Islet precursor cell (in vitro differentiated cells): ENCODE data around the gene PRKCE.

Experiments used
- DNase-seq: peaks from one replicate; pipeline ENCODE4 v3.0.0-alpha.2; 2018

The PRKCE gene

GRCh38 chr2:45919711-45920111 lies 268.2 kb downstream of the PRKCE start:
- DNase-seq, result no peak

- no peak for DNase-seq
Observed at GRCh38 chr2:45921921-45922320, 270.4 kb downstream of the PRKCE start.

GRCh38 chr2:45922577-45922988 lies 271.1 kb downstream of the PRKCE start:
- no peak for DNase-seq

- no peak for DNase-seq
Observed at GRCh38 chr2:45923701-45924100, 272.2 kb downstream of the PRKCE start.

- no peak for DNase-seq
Observed at GRCh38 chr2:45925026-45925425, 273.6 kb downstream of the PRKCE start.

GRCh38 chr2:45925636-45926366 lies 274.3 kb downstream of the PRKCE start:
- DNase-seq, result no peak

- DNase-seq, result no peak
Observed at GRCh38 chr2:45928946-45929345, 277.5 kb downstream of the PRKCE start.

GRCh38 chr2:45929674-45930395 lies 278.4 kb downstream of the PRKCE start:
- peak; percentile 14 for DNase-seq

GRCh38 chr2:45930396-45930792 lies 278.9 kb downstream of the PRKCE start:
- peak; percentile 92 for DNase-seq

GRCh38 chr2:45932278-45932975 lies 281.0 kb downstream of the PRKCE start:
- no peak for DNase-seq

GRCh38 chr2:45935791-45936622 lies 284.5 kb downstream of the PRKCE start:
- DNase-seq, result peak; percentile 92

- DNase-seq, result no peak
Observed at GRCh38 chr2:45936623-45936979, 285.1 kb downstream of the PRKCE start.

GRCh38 chr2:45937990-45938389 lies 286.5 kb downstream of the PRKCE start:
- DNase-seq, result peak; percentile 19

- peak; percentile 95 for DNase-seq
Observed at GRCh38 chr2:45938649-45939511, 287.4 kb downstream of the PRKCE start.

GRCh38 chr2:45941531-45942236 lies 290.2 kb downstream of the PRKCE start:
- peak; percentile 19 for DNase-seq

GRCh38 chr2:45942237-45942738 lies 290.8 kb downstream of the PRKCE start:
- peak; percentile 26 for DNase-seq

- DNase-seq, result peak; percentile 54
Observed at GRCh38 chr2:45943219-45944044, 292.0 kb downstream of the PRKCE start.

- peak; percentile 85 for DNase-seq
Observed at GRCh38 chr2:45944074-45944473, 292.6 kb downstream of the PRKCE start.

GRCh38 chr2:45945302-45945717 lies 293.8 kb downstream of the PRKCE start:
- peak; percentile 46 for DNase-seq

GRCh38 chr2:45946023-45946422 lies 294.5 kb downstream of the PRKCE start:
- peak; percentile 43 for DNase-seq
